Epithelial cell of esophagus (primary cell): ENCODE measurements around the gene B4GALT3.

Experiments
- DNase-seq: peaks from one replicate; pipeline ENCODE4 v3.0.0; 2010; ENCODE audit warnings: low read depth
- H3K4me3 ChIP-seq: 2 replicates; pipeline ENCODE4 v1.5.1; 2011; ENCODE audit warnings: mild to moderate bottlenecking, low read length, control low read depth
- TF ChIP-seq, protein P1 (sequence below): IDR thresholded peaks from 2 replicates; pipeline ENCODE4 v1.5.1; 2011; ENCODE audit warnings: low read depth, mild to moderate bottlenecking, low read length, control low read depth, inconsistent platforms; ENCODE audit not compliant: insufficient read depth; ENCODE audit errors: missing control alignments

B4GALT3 gene

DNA sequence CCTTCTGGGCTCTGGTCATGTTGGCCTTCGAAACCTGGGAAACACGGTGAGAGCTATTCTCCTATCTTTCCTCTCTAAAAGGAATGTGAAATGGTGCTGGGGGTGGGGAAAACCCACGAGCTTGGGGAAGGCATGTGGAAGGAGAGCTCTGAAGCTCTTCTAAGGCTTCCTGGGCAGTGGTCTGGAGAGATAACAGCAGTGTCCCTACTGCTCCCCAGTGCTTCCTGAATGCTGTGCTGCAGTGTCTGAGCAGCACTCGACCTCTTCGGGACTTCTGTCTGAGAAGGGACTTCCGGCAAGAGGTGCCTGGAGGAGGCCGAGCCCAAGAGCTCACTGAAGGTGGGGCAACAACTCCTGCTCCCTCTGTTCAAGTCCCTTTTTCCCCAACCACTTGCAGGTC lies 15.3 kb downstream of the B4GALT3 start:
- DNase-seq, result no peak
- TF ChIP-seq, protein P1, sequence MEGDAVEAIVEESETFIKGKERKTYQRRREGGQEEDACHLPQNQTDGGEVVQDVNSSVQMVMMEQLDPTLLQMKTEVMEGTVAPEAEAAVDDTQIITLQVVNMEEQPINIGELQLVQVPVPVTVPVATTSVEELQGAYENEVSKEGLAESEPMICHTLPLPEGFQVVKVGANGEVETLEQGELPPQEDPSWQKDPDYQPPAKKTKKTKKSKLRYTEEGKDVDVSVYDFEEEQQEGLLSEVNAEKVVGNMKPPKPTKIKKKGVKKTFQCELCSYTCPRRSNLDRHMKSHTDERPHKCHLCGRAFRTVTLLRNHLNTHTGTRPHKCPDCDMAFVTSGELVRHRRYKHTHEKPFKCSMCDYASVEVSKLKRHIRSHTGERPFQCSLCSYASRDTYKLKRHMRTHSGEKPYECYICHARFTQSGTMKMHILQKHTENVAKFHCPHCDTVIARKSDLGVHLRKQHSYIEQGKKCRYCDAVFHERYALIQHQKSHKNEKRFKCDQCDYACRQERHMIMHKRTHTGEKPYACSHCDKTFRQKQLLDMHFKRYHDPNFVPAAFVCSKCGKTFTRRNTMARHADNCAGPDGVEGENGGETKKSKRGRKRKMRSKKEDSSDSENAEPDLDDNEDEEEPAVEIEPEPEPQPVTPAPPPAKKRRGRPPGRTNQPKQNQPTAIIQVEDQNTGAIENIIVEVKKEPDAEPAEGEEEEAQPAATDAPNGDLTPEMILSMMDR, result no peak
- no peak overlapping the region for H3K4me3 ChIP-seq

DNA sequence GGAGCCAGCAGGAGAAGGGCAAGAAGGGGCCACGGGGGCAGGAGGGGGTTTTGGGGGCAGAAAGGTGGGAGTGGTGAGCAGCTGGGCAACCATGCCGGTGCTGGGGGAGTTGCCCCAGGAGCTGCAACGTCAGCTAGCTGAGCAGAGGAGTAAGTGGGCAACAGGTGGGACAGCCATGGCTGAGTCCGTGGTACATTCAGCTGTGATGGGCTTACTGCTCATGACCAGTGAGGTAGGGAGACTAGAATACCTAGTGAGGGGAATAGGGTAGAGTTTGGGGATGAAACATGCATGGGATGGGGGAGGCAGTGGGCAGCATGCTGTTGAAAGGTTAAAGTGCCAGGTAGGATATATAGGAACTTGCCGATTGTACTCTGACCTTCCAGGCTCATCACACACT lies 15.7 kb downstream of the B4GALT3 start:
- DNase-seq, result no peak
- no peak overlapping the region for H3K4me3 ChIP-seq
- TF ChIP-seq, protein P1, result no peak

DNA sequence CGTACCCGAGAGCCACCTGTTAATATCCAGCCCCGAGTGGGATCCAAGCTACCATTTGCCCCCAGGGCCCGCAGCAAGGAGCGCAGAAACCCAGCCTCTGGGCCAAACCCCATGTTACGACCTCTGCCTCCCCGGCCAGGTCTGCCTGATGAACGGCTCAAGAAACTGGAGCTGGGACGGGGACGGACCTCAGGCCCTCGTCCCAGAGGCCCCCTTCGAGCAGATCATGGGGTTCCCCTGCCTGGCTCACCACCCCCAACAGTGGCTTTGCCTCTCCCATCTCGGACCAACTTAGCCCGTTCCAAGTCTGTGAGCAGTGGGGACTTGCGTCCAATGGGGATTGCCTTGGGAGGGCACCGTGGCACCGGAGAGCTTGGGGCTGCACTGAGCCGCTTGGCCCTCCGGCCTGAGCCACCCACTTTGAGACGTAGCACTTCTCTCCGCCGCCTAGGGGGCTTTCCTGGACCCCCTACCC lies 16.6 kb downstream of the B4GALT3 start:
- no peak for DNase-seq
- TF ChIP-seq, protein P1, result no peak
- H3K4me3 ChIP-seq, result no peak overlapping the region

DNA sequence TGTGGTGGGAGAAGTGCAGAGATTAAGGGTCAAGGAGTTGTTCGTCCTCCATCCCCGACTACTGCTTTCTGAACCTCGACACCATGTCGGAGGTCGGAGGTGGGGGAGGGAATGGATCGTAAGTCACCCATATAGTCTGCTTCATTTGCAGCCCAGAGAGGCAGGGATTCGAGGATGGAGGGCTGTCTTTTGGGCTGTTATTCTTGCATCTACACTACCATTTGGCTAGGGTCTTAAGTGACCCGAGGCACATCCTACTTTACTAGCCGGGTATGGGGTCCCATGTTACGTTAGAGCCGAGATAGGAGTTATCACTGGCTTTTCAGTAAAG lies 17.4 kb downstream of the B4GALT3 start:
- DNase-seq, result no peak
- TF ChIP-seq, protein P1, result no peak
- peak overlapping the region; percentile 84 for H3K4me3 ChIP-seq

DNA sequence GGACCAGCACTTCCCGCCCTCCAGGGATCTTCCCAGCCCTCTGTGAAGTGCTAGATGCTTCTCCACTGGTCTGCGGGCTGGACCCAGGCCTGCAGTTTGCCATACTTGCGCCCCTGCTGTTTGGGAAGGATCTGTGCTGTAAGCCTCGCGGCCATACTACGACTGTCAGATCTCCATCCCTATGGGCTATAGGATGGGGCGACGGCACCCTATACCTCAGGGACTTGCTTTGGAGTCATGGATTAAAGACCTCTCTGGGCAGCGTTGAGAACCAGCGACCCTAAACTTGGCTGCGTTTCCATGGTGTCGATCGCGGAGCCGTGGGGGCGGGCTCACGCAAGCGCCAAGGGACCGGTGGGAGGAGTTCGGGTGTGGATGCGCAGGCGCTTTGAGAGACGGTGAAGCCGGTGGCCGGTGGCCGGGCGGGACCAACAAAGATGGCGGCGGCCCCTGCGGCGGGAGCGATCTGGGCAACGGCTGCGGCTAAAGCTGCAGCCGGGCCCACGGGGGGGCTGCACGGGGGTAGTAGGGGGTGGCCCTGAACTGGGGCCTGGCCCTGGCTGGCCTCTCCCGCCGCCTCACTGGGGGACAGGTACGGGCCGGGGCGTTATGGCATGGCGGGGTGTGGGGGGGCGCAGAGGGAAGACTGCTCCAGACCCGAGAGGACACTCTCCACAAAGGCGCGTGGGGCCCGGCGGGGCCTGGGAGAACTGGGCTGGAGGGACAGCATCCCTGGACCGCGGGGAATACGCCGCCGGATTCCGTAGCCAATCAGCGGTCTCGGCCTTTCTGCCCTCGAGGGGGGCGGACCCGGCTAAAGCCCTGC lies 18.0 kb downstream of the B4GALT3 start, which contains the start of gene USP21:
Gene USP21, plus strand, starts transcription at position 414 of the 826 bp plus-strand sequence. CDS start 1,141 bp downstream, outside the sequence.
- H3K4me3 ChIP-seq, result peak within 1 kb of the TSS; percentile 84
- TF ChIP-seq, protein P1, result peak; percentile 63
- peak; percentile 90 for DNase-seq

DNA sequence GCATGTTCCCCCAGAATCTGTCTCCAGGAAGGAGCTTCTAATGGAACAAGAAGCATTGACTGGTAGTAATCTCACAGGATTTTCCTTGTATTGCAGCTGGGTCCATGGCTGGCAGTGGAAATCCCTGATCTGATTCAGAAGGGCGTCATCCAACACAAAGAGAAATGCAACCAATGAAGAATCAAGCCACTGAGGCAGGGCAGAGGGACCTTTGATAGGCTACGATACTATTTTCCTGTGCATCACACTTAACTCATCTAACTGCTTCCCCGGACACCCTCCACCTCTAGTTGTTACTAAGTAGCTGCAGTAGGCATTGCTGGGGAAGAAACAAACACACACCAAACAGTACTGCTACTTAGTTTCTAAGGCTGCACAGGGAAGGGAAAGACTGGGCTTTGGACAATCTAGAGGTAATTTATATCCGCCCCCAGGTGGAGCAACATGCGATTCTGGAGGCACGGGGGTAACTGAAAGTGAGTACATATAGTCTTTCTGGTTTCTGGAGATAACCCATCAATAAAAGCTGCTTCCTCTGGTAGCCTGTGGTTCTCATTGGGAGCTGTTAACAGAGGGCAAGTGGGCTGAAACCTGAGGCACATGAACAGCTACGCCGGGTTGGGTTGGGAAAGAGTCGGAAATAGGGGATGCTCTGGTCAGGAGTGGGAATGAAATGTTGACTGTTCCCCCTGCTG lies 18.8 kb downstream of the B4GALT3 start:
- peak overlapping the region; percentile 84 for H3K4me3 ChIP-seq
- TF ChIP-seq, protein P1, result no peak
- DNase-seq, result peak; percentile 26

DNA sequence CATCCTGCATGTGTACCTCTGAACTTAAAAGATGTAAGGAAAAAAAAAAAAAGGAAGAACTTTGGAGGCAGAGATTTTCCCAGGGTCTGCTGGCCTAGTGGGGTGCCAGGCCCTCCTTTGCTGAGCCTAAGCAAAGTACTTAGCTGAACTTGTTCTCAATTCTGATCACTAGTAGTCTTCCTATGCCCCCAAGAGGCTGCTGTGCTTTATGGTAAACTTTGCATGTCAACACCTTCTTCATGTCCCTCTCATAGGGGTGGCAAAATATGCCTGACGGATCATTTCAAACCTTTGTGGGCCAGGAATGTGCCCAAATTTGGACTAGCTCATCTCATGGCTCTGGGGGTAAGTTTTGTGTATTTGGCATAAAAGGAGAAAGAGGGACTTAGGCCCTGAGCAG lies 19.4 kb downstream of the B4GALT3 start:
- no peak overlapping the region for H3K4me3 ChIP-seq
- TF ChIP-seq, protein P1, result no peak
- DNase-seq, result no peak
